ENCODE measurements around the gene RNF19B. TPM values are rescaled to one million over a fixed set of nuclear protein-coding genes. Genes with fewer than 3 reads are reported as not detected.

RNF19B gene
- total RNA-seq, 1 experiment from 2014 or later: 41.3 TPM

GRCh38 chr1:32946413-32946812 is 18.2 kb downstream of the RNF19B start:
- Mint-ChIP-seq H3K9me3 (ENCODE audit: unreplicated experiment) (no peaks in the 10 kb centered on the region), H3K27ac (ENCODE audit: low read depth, unreplicated experiment) (no peak overlapping the region), H3K27me3 (ENCODE audit: insufficient read depth, unreplicated experiment) (no peaks in the 10 kb centered on the region), H3K4me1 (ENCODE audit: insufficient read depth, unreplicated experiment) (peaks cover 6% of the 10 kb centered on the region), H3K36me3 (ENCODE audit: insufficient read depth, unreplicated experiment) (peaks cover 64% of the 10 kb centered on the region), H3K4me3 (ENCODE audit: unreplicated experiment) (no peak overlapping the region)
- TSS peak; percentile 10 for BruUV-seq (replicated peaks)
- no peak for TF ChIP-seq CTCF (IDR thresholded peaks at IDR 0.05; ENCODE audit: unreplicated experiment)
- intact Hi-C loops (cut with micrococcal nuclease): no loop called here
- DNase-seq (ENCODE audit: unreplicated experiment): no peak
- ChIA-PET CTCF (interaction anchor here (1.0 to 1.4 kb wide), 5 partner anchors 12 to 140 kb away, joined by 3 to 6 read pairs (median 4); no protein-coding TSS in a partner anchor), POLR2A (interaction anchor here (0.8 kb wide), 1 partner anchor 17 kb away, joined by 3 read pairs; no protein-coding TSS in a partner anchor)

DNA sequence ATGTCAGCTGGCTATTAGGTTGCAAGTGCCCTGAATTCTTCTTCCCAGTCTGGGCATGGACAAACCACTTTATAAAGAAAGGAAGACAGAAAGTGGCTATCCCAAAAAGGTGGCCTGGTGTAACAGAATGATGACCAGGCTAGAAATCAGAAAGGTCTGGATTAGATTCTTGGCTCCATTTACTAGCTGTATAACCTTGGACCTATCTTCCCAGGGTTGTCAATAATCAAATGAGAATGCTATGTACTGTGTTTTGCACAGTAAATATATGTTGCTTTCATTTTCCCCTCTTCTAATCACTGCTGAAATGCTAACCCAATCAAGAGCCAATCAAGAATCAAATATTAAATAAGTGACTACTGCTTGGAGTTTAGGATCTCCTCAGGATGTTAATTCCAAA is 20.4 kb downstream of the RNF19B start:
- Mint-ChIP-seq H3K36me3 (ENCODE audit: insufficient read depth, unreplicated experiment) (peaks cover 83% of the 10 kb centered on the region), H3K27ac (ENCODE audit: low read depth, unreplicated experiment) (no peak overlapping the region), H3K27me3 (ENCODE audit: insufficient read depth, unreplicated experiment) (no peaks in the 10 kb centered on the region), H3K4me3 (ENCODE audit: unreplicated experiment) (no peak overlapping the region), H3K4me1 (ENCODE audit: insufficient read depth, unreplicated experiment) (peaks cover 14% of the 10 kb centered on the region), H3K9me3 (ENCODE audit: unreplicated experiment) (no peaks in the 10 kb centered on the region)
- no TSS peak for BruUV-seq (replicated peaks)
- POLR2A ChIA-PET: interaction anchor here (0.8 to 1.2 kb wide), 5 partner anchors 9 to 63 kb away, joined by 3 to 4 read pairs (median 3); no protein-coding TSS in a partner anchor
- no peak for TF ChIP-seq CTCF (IDR thresholded peaks at IDR 0.05; ENCODE audit: unreplicated experiment)
- no peak for DNase-seq (ENCODE audit: unreplicated experiment)
- CTCF ChIA-PET: interaction anchor here (0.6 to 2.7 kb wide), 2 partner anchors 11 to 119 kb away, joined by 3 to 21 read pairs; no protein-coding TSS in a partner anchor
- intact Hi-C loops (cut with micrococcal nuclease): no loop called here

GRCh38 chr1:32939655-32940371 is 24.8 kb downstream of the RNF19B start:
- intact Hi-C loops (cut with micrococcal nuclease): no loop called here
- CTCF ChIA-PET: interaction anchor here (1.0 to 11.2 kb wide), 11 partner anchors 8 to 672 kb away, joined by 3 to 140 read pairs (median 4); no protein-coding TSS in a partner anchor

More at GRCh38 chr1:32939655-32940371, 24.8 kb downstream of the RNF19B start:
- BruUV-seq (replicated peaks): no TSS peak
- DNase-seq (ENCODE audit: unreplicated experiment): peak; percentile 83
- no peak overlapping the region for H3K4me3 Mint-ChIP-seq (ENCODE audit: unreplicated experiment)
- TF ChIP-seq CTCF (IDR thresholded peaks at IDR 0.05; ENCODE audit: unreplicated experiment): no peak
- H3K27me3 Mint-ChIP-seq (ENCODE audit: insufficient read depth, unreplicated experiment): no peaks in the 10 kb centered on the region
- H3K27ac Mint-ChIP-seq (ENCODE audit: low read depth, unreplicated experiment): peak overlapping the region; percentile 81
- peaks cover 9% of the 10 kb centered on the region for H3K4me1 Mint-ChIP-seq (ENCODE audit: insufficient read depth, unreplicated experiment)
- H3K9me3 Mint-ChIP-seq (ENCODE audit: unreplicated experiment): no peaks in the 10 kb centered on the region
- POLR2A ChIA-PET: interaction anchor here (0.9 to 1.6 kb wide), 8 partner anchors 9 to 67 kb away, joined by 3 to 11 read pairs (median 4); no protein-coding TSS in a partner anchor
- peaks cover 90% of the 10 kb centered on the region for H3K36me3 Mint-ChIP-seq (ENCODE audit: insufficient read depth, unreplicated experiment)

All from MCF 10A (cell line).